ENCODE data around the gene TMEM235.
"Not testable (repeated sequence)": the region's sequence is repeated elsewhere in the genome, so short reads cannot be mapped to it uniquely, and the experiment has no call there.

Gene TMEM235

GRCh38 chr17:78238823-78239488, 7.5 kb downstream of the TMEM235 start:
- no peak for DNase-seq (ENCODE audit: low read depth in 2 of 2)

GRCh38 chr17:78239489-78239931, 8.1 kb downstream of the TMEM235 start:
- DNase-seq (ENCODE audit: low read depth in 2 of 2), result no peak

- DNase-seq (ENCODE audit: low read depth in 2 of 2), result no peak
These were observed 8.7 kb downstream of the TMEM235 start for GRCh38 chr17:78240012-78240655.

- no peak for DNase-seq (ENCODE audit: low read depth in 2 of 2)
These were observed 9.4 kb downstream of the TMEM235 start for GRCh38 chr17:78240839-78241238.

- DNase-seq (ENCODE audit: low read depth in 2 of 2), result no peak
These were observed 10.0 kb downstream of the TMEM235 start for GRCh38 chr17:78241277-78242023.

GRCh38 chr17:78242024-78242742, 10.8 kb downstream of the TMEM235 start:
- DNase-seq (ENCODE audit: low read depth in 2 of 2), result no peak

- no peak for DNase-seq (ENCODE audit: low read depth in 2 of 2)
These were observed 15.9 kb downstream of the TMEM235 start for GRCh38 chr17:78247304-78247703.

- DNase-seq (ENCODE audit: low read depth in 2 of 2), result no peak
These were observed 16.9 kb downstream of the TMEM235 start for GRCh38 chr17:78248051-78248914.

GRCh38 chr17:78249074-78249817, 17.8 kb downstream of the TMEM235 start:
- DNase-seq (ENCODE audit: low read depth in 2 of 2), result no peak

- DNase-seq (ENCODE audit: low read depth in 2 of 2), result no peak
These were observed 18.7 kb downstream of the TMEM235 start for GRCh38 chr17:78249818-78250806.

- DNase-seq (ENCODE audit: low read depth in 2 of 2), result peak; percentile 60 to 72
These were observed 19.7 kb downstream of the TMEM235 start for GRCh38 chr17:78250891-78251772.

GRCh38 chr17:78251773-78252103, 20.3 kb downstream of the TMEM235 start:
- DNase-seq (ENCODE audit: low read depth in 2 of 2), result no peak

- peak in 1 of 2 donors; percentile 38 for DNase-seq (ENCODE audit: low read depth in 2 of 2)
These were observed 20.7 kb downstream of the TMEM235 start for GRCh38 chr17:78252111-78252634.

GRCh38 chr17:78252701-78253635, 21.5 kb downstream of the TMEM235 start:
- DNase-seq (ENCODE audit: low read depth in 2 of 2), result no peak

- DNase-seq (ENCODE audit: low read depth in 2 of 2), result not testable (repeated sequence)
These were observed 22.2 kb downstream of the TMEM235 start for GRCh38 chr17:78253636-78253945.

- peak; percentile 49 to 61 for DNase-seq (ENCODE audit: low read depth in 2 of 2)
These were observed 22.7 kb downstream of the TMEM235 start for GRCh38 chr17:78253946-78254672.
